ENCODE results near the gene SPC25.
A peak's percentile ranks its signal among the peaks of the same experiment; 100 is the strongest.

The SPC25 gene

GRCh38 chr2:168858146-168858545, 32.1 kb downstream of the SPC25 start:
- no peaks in the 10 kb centered on the region for H3K36me3 ChIP-seq (ENCODE audit: low read depth)

GRCh38 chr2:168855601-168856000, 34.6 kb downstream of the SPC25 start:
- no peaks in the 10 kb centered on the region for H3K36me3 ChIP-seq (ENCODE audit: low read depth)
- no peak for DNase-seq (ENCODE audit: low spot score)
- no peaks in the 10 kb centered on the region for H3K27me3 ChIP-seq (ENCODE audit: insufficient read depth, poor library complexity, severe bottlenecking)
- TF ChIP-seq CTCF (IDR thresholded peaks at IDR 0.05; ENCODE audit: poor library complexity, severe bottlenecking) = no peak
- H3K4me1 ChIP-seq (ENCODE audit: insufficient read depth, poor library complexity, severe bottlenecking) = peaks cover 11% of the 10 kb centered on the region
- H3K27ac ChIP-seq (ENCODE audit: poor library complexity, severe bottlenecking) = no peak overlapping the region
- ATAC-seq (ENCODE audit: low read depth) = no peak
- H3K9me3 ChIP-seq (ENCODE audit: severe bottlenecking) = no peaks in the 10 kb centered on the region
- H3K4me3 ChIP-seq (ENCODE audit: severe bottlenecking) = no peak overlapping the region

More at GRCh38 chr2:168858146-168858545, 32.1 kb downstream of the SPC25 start:
- Histone ChIP-seq H3K27me3 (ENCODE audit: insufficient read depth, poor library complexity, severe bottlenecking) (no peaks in the 10 kb centered on the region), H3K4me1 (ENCODE audit: insufficient read depth, poor library complexity, severe bottlenecking) (no peaks in the 10 kb centered on the region), H3K4me3 (ENCODE audit: severe bottlenecking) (no peak overlapping the region), H3K9me3 (ENCODE audit: severe bottlenecking) (no peaks in the 10 kb centered on the region), H3K27ac (ENCODE audit: poor library complexity, severe bottlenecking) (no peak overlapping the region)
- no peak for TF ChIP-seq CTCF (IDR thresholded peaks at IDR 0.05; ENCODE audit: poor library complexity, severe bottlenecking)
- DNase-seq (ENCODE audit: low spot score) (no peak), ATAC-seq (ENCODE audit: low read depth) (no peak)

GRCh38 chr2:168854651-168855050, 35.6 kb downstream of the SPC25 start:
- Histone ChIP-seq H3K9me3 (ENCODE audit: severe bottlenecking) (no peaks in the 10 kb centered on the region), H3K4me3 (ENCODE audit: severe bottlenecking) (no peak overlapping the region), H3K27ac (ENCODE audit: poor library complexity, severe bottlenecking) (no peak overlapping the region), H3K27me3 (ENCODE audit: insufficient read depth, poor library complexity, severe bottlenecking) (no peaks in the 10 kb centered on the region), H3K4me1 (ENCODE audit: insufficient read depth, poor library complexity, severe bottlenecking) (peaks cover 11% of the 10 kb centered on the region), H3K36me3 (ENCODE audit: low read depth) (no peaks in the 10 kb centered on the region)
- ATAC-seq (ENCODE audit: low read depth) (no peak), DNase-seq (ENCODE audit: low spot score) (no peak)
- TF ChIP-seq CTCF (IDR thresholded peaks at IDR 0.05; ENCODE audit: poor library complexity, severe bottlenecking) = no peak

- no peak overlapping the region for H3K4me3 ChIP-seq (ENCODE audit: severe bottlenecking)
- no peaks in the 10 kb centered on the region for H3K27me3 ChIP-seq (ENCODE audit: insufficient read depth, poor library complexity, severe bottlenecking)
- H3K9me3 ChIP-seq (ENCODE audit: severe bottlenecking) = no peaks in the 10 kb centered on the region
- no peak for DNase-seq (ENCODE audit: low spot score)
- H3K4me1 ChIP-seq (ENCODE audit: insufficient read depth, poor library complexity, severe bottlenecking) = peaks cover 11% of the 10 kb centered on the region
- H3K36me3 ChIP-seq (ENCODE audit: low read depth) = no peaks in the 10 kb centered on the region
- H3K27ac ChIP-seq (ENCODE audit: poor library complexity, severe bottlenecking) = no peak overlapping the region
- no peak for TF ChIP-seq CTCF (IDR thresholded peaks at IDR 0.05; ENCODE audit: poor library complexity, severe bottlenecking)
- ATAC-seq (ENCODE audit: low read depth) = no peak
These were observed 36.8 kb downstream of the SPC25 start for GRCh38 chr2:168853471-168853870.

GRCh38 chr2:168852481-168852880, 37.7 kb downstream of the SPC25 start:
- H3K36me3 ChIP-seq (ENCODE audit: low read depth) = no peaks in the 10 kb centered on the region
- no peaks in the 10 kb centered on the region for H3K9me3 ChIP-seq (ENCODE audit: severe bottlenecking)
- peaks cover 11% of the 10 kb centered on the region for H3K4me1 ChIP-seq (ENCODE audit: insufficient read depth, poor library complexity, severe bottlenecking)
- H3K4me3 ChIP-seq (ENCODE audit: severe bottlenecking) = no peak overlapping the region
- H3K27me3 ChIP-seq (ENCODE audit: insufficient read depth, poor library complexity, severe bottlenecking) = no peaks in the 10 kb centered on the region
- TF ChIP-seq CTCF (IDR thresholded peaks at IDR 0.05; ENCODE audit: poor library complexity, severe bottlenecking) = no peak
- H3K27ac ChIP-seq (ENCODE audit: poor library complexity, severe bottlenecking) = peak overlapping the region; percentile 12
- DNase-seq (ENCODE audit: low spot score) (no peak), ATAC-seq (ENCODE audit: low read depth) (no peak)
